WI38 (cell line): ENCODE measurements around the gene CACNA1I.
A peak's percentile ranks its signal among the peaks of the same experiment; 100 is the strongest.

ENCODE experiments used
- H3K4me3 ChIP-seq: 2 replicates; pipeline ENCODE4 v1.5.1; 2011; ENCODE audit warnings: low read depth, mild to moderate bottlenecking, control low read depth, low read length
- CTCF ChIP-seq: IDR thresholded peaks from 2 replicates; pipeline ENCODE4 v1.5.1; 2012; ENCODE audit warnings: low read depth, mild to moderate bottlenecking, control low read depth, low read length

CACNA1I gene

GRCh38 chr22:39570665-39571064, at the start of gene CACNA1I:
CACNA1I (plus strand) TSS chr22:39570753; CDS start chr22:39570753, 0 bp downstream.
- no peak for TF ChIP-seq CTCF

GRCh38 chr22:39521106-39521885, 49.3 kb upstream of the CACNA1I start:
- H3K4me3 ChIP-seq, result peak overlapping the region; percentile 98

More at GRCh38 chr22:39570665-39571064, at the start of gene CACNA1I:
- H3K4me3 ChIP-seq, result no peak within 1 kb of the TSS

GRCh38 chr22:39522091-39522490, 48.5 kb upstream of the CACNA1I start:
- H3K4me3 ChIP-seq, result peak overlapping the region; percentile 98

GRCh38 chr22:39522567-39523300, 47.8 kb upstream of the CACNA1I start:
- H3K4me3 ChIP-seq, result peak overlapping the region; percentile 98
- no peak for TF ChIP-seq CTCF

GRCh38 chr22:39524089-39524752, 46.3 kb upstream of the CACNA1I start:
- no peak for TF ChIP-seq CTCF
- no peak overlapping the region for H3K4me3 ChIP-seq

GRCh38 chr22:39524753-39525657, 45.5 kb upstream of the CACNA1I start:
- no peak for TF ChIP-seq CTCF
- H3K4me3 ChIP-seq, result no peak overlapping the region

- no peak overlapping the region for H3K4me3 ChIP-seq
- TF ChIP-seq CTCF, result no peak
Measured at GRCh38 chr22:39525658-39525975, 44.9 kb upstream of the CACNA1I start.
